ENCODE measurements around the gene STX2. TPM values are rescaled to one million over a fixed set of nuclear protein-coding genes. Genes with fewer than 3 reads are reported as not detected.

Gene STX2
- total and polyA plus RNA-seq, 5 donors from 2014 or later: 10.7 to 29.5 (median 11.8) TPM

GRCh38 chr12:130780880-130781575, 58.0 kb downstream of the STX2 start:
- Histone ChIP-seq H3K36me3 (ENCODE audit: control insufficient read depth, insufficient read depth, low read length) (peaks cover 2% of the 10 kb centered on the region), H3K27ac (ENCODE audit: insufficient read depth, low read length, poor library complexity, severe bottlenecking) (no peak overlapping the region), H3K4me1 (ENCODE audit: control insufficient read depth, insufficient read depth, low read length, poor library complexity, severe bottlenecking) (peaks cover 7% of the 10 kb centered on the region), H3K9me3 (ENCODE audit: control insufficient read depth in 2 of 2, low read length in 2 of 2) (peaks cover 4 to 7% of the 10 kb centered on the region in 2 experiments), H3K27me3 (ENCODE audit: control insufficient read depth, insufficient read depth, low read length) (no peaks in the 10 kb centered on the region), H3K4me3 (ENCODE audit: low read depth, low read length) (no peak overlapping the region)
- DNase-seq: no peak
- Mint-ChIP-seq H3K27ac (no peak overlapping the region), H3K36me3 (peaks cover 28% of the 10 kb centered on the region), H3K27me3 (peaks cover 11% of the 10 kb centered on the region), H3K9me3 (peaks cover 0 to 11% (median 7%) of the 10 kb centered on the region in 7 donors), H3K4me1 (peaks cover 0 to 13% (median 6%) of the 10 kb centered on the region in 4 donors), H3K4me3 (no peak overlapping the region)
- ATAC-seq (ENCODE audit: low read depth in 2 of 2): no peak

- peaks cover 15% of the 10 kb centered on the region for H3K27me3 Mint-ChIP-seq
- Histone ChIP-seq H3K27me3 (ENCODE audit: control insufficient read depth, insufficient read depth, low read length) (no peaks in the 10 kb centered on the region), H3K4me1 (ENCODE audit: control insufficient read depth, insufficient read depth, low read length, poor library complexity, severe bottlenecking) (peaks cover 11% of the 10 kb centered on the region), H3K4me3 (ENCODE audit: low read depth, low read length) (no peak overlapping the region), H3K27ac (ENCODE audit: insufficient read depth, low read length, poor library complexity, severe bottlenecking) (no peak overlapping the region), H3K9me3 (ENCODE audit: control insufficient read depth in 2 of 2, low read length in 2 of 2) (peaks cover 4 to 7% of the 10 kb centered on the region in 2 experiments), H3K36me3 (ENCODE audit: control insufficient read depth, insufficient read depth, low read length) (no peaks in the 10 kb centered on the region)
- H3K27ac Mint-ChIP-seq: no peak overlapping the region
- H3K36me3 Mint-ChIP-seq: peaks cover 28% of the 10 kb centered on the region
- DNase-seq (no peak), ATAC-seq (ENCODE audit: low read depth in 2 of 2) (no peak)
- H3K9me3 Mint-ChIP-seq: peaks cover 0 to 9% (median 7%) of the 10 kb centered on the region in 7 donors
- no peak overlapping the region for H3K4me3 Mint-ChIP-seq
- H3K4me1 Mint-ChIP-seq: peaks cover 0 to 16% (median 8%) of the 10 kb centered on the region in 4 donors
These were observed 58.7 kb downstream of the STX2 start for GRCh38 chr12:130780325-130780724.

- H3K4me3 Mint-ChIP-seq: peak overlapping the region in 2 of 4 donors; percentile 56 to 78
- Histone ChIP-seq H3K27ac (ENCODE audit: insufficient read depth, low read length, poor library complexity, severe bottlenecking) (no peak overlapping the region), H3K9me3 (ENCODE audit: control insufficient read depth in 2 of 2, low read length in 2 of 2) (no peaks in the 10 kb centered on the region), H3K4me3 (ENCODE audit: low read depth, low read length) (no peak overlapping the region), H3K27me3 (ENCODE audit: control insufficient read depth, insufficient read depth, low read length) (no peaks in the 10 kb centered on the region), H3K36me3 (ENCODE audit: control insufficient read depth, insufficient read depth, low read length) (no peaks in the 10 kb centered on the region), H3K4me1 (ENCODE audit: control insufficient read depth, insufficient read depth, low read length, poor library complexity, severe bottlenecking) (peaks cover 11% of the 10 kb centered on the region)
- peaks cover 14% of the 10 kb centered on the region for H3K36me3 Mint-ChIP-seq
- H3K4me1 Mint-ChIP-seq: peaks cover 0 to 16% (median 8%) of the 10 kb centered on the region in 4 donors
- peaks cover 0 to 2% (median 1%) of the 10 kb centered on the region in 7 donors for H3K9me3 Mint-ChIP-seq
- no peak overlapping the region for H3K27ac Mint-ChIP-seq
- H3K27me3 Mint-ChIP-seq: peaks cover 21% of the 10 kb centered on the region
- no peak for ATAC-seq (ENCODE audit: low read depth in 2 of 2)
- no peak for DNase-seq
These were observed 60.3 kb downstream of the STX2 start for GRCh38 chr12:130778776-130779175.

- Mint-ChIP-seq H3K4me1 (peaks cover 0 to 16% (median 8%) of the 10 kb centered on the region in 4 donors), H3K27ac (peak overlapping the region in 1 of 3 donors; percentile 44), H3K27me3 (peaks cover 25% of the 10 kb centered on the region), H3K4me3 (peak overlapping the region; percentile 44 to 88 (median 70)), H3K9me3 (peaks cover 0 to 2% (median 0%) of the 10 kb centered on the region in 7 donors), H3K36me3 (peaks cover 5% of the 10 kb centered on the region)
- Histone ChIP-seq H3K27ac (ENCODE audit: insufficient read depth, low read length, poor library complexity, severe bottlenecking) (no peak overlapping the region), H3K9me3 (ENCODE audit: control insufficient read depth in 2 of 2, low read length in 2 of 2) (no peaks in the 10 kb centered on the region), H3K36me3 (ENCODE audit: control insufficient read depth, insufficient read depth, low read length) (no peaks in the 10 kb centered on the region), H3K4me1 (ENCODE audit: control insufficient read depth, insufficient read depth, low read length, poor library complexity, severe bottlenecking) (peaks cover 11% of the 10 kb centered on the region), H3K4me3 (ENCODE audit: low read depth, low read length) (peak overlapping the region; percentile 78), H3K27me3 (ENCODE audit: control insufficient read depth, insufficient read depth, low read length) (no peaks in the 10 kb centered on the region)
- no peak for DNase-seq
- ATAC-seq (ENCODE audit: low read depth in 2 of 2): no peak
These were observed 62.2 kb downstream of the STX2 start for GRCh38 chr12:130776857-130777339.

GRCh38 chr12:130775953-130776856, 62.8 kb downstream of the STX2 start:
- Mint-ChIP-seq H3K27ac (peak overlapping the region in 2 of 3 donors; percentile 29 to 44), H3K27me3 (peaks cover 25% of the 10 kb centered on the region), H3K36me3 (peaks cover 5% of the 10 kb centered on the region), H3K4me3 (peak overlapping the region; percentile 44 to 93 (median 87)), H3K4me1 (peaks cover 0 to 16% (median 8%) of the 10 kb centered on the region in 4 donors), H3K9me3 (peaks cover 0 to 2% (median 0%) of the 10 kb centered on the region in 7 donors)
- Histone ChIP-seq H3K4me3 (ENCODE audit: low read depth, low read length) (peak overlapping the region; percentile 78), H3K4me1 (ENCODE audit: control insufficient read depth, insufficient read depth, low read length, poor library complexity, severe bottlenecking) (peaks cover 11% of the 10 kb centered on the region), H3K27me3 (ENCODE audit: control insufficient read depth, insufficient read depth, low read length) (no peaks in the 10 kb centered on the region), H3K9me3 (ENCODE audit: control insufficient read depth in 2 of 2, low read length in 2 of 2) (no peaks in the 10 kb centered on the region), H3K36me3 (ENCODE audit: control insufficient read depth, insufficient read depth, low read length) (no peaks in the 10 kb centered on the region), H3K27ac (ENCODE audit: insufficient read depth, low read length, poor library complexity, severe bottlenecking) (no peak overlapping the region)
- DNase-seq (peak in 2 of 3 donors; percentile 24 to 39), ATAC-seq (ENCODE audit: low read depth in 2 of 2) (peak; percentile 71 to 76)

GRCh38 chr12:130770413-130771028, 68.5 kb downstream of the STX2 start:
- Histone ChIP-seq H3K36me3 (ENCODE audit: control insufficient read depth, insufficient read depth, low read length) (no peaks in the 10 kb centered on the region), H3K4me3 (ENCODE audit: low read depth, low read length) (no peak overlapping the region), H3K27ac (ENCODE audit: insufficient read depth, low read length, poor library complexity, severe bottlenecking) (no peak overlapping the region), H3K4me1 (ENCODE audit: control insufficient read depth, insufficient read depth, low read length, poor library complexity, severe bottlenecking) (no peaks in the 10 kb centered on the region), H3K27me3 (ENCODE audit: control insufficient read depth, insufficient read depth, low read length) (no peaks in the 10 kb centered on the region), H3K9me3 (ENCODE audit: control insufficient read depth in 2 of 2, low read length in 2 of 2) (no peaks in the 10 kb centered on the region)
- H3K9me3 Mint-ChIP-seq: peaks cover 0 to 2% (median 0%) of the 10 kb centered on the region in 7 donors
- H3K4me1 Mint-ChIP-seq: peaks cover 0 to 2% (median 0%) of the 10 kb centered on the region in 4 donors
- H3K36me3 Mint-ChIP-seq: no peaks in the 10 kb centered on the region
- ATAC-seq (ENCODE audit: low read depth in 2 of 2) (no peak), DNase-seq (no peak)
- H3K27me3 Mint-ChIP-seq: peaks cover 16% of the 10 kb centered on the region
- no peak overlapping the region for H3K27ac Mint-ChIP-seq
- no peak overlapping the region for H3K4me3 Mint-ChIP-seq

- H3K27ac ChIP-seq (ENCODE audit: insufficient read depth, low read length, poor library complexity, severe bottlenecking): no peak overlapping the region
- H3K4me1 ChIP-seq (ENCODE audit: control insufficient read depth, insufficient read depth, low read length, poor library complexity, severe bottlenecking): no peaks in the 10 kb centered on the region
- no peaks in the 10 kb centered on the region for H3K36me3 ChIP-seq (ENCODE audit: control insufficient read depth, insufficient read depth, low read length)
- no peak overlapping the region for H3K4me3 ChIP-seq (ENCODE audit: low read depth, low read length)
- Mint-ChIP-seq H3K36me3 (no peaks in the 10 kb centered on the region), H3K27ac (no peak overlapping the region), H3K4me1 (no peaks in the 10 kb centered on the region), H3K9me3 (peaks cover 0 to 2% (median 0%) of the 10 kb centered on the region in 7 donors), H3K27me3 (peaks cover 6% of the 10 kb centered on the region), H3K4me3 (no peak overlapping the region)
- H3K9me3 ChIP-seq (ENCODE audit: control insufficient read depth in 2 of 2, low read length in 2 of 2): no peaks in the 10 kb centered on the region
- ATAC-seq (ENCODE audit: low read depth in 2 of 2) (no peak), DNase-seq (no peak)
- H3K27me3 ChIP-seq (ENCODE audit: control insufficient read depth, insufficient read depth, low read length): no peaks in the 10 kb centered on the region
These were observed 70.9 kb downstream of the STX2 start for GRCh38 chr12:130768120-130768519.

Data from CD4-positive, CD25-positive, alpha-beta regulatory T cell (primary cell).